ENCODE measurements around the gene NOL6. TPM values are rescaled to one million over a fixed set of nuclear protein-coding genes. Genes with fewer than 3 reads are reported as not detected.

The NOL6 gene
- total and polyA plus RNA-seq, 8 donors: 23.3 to 48.3 (median 27.8) TPM

DNA sequence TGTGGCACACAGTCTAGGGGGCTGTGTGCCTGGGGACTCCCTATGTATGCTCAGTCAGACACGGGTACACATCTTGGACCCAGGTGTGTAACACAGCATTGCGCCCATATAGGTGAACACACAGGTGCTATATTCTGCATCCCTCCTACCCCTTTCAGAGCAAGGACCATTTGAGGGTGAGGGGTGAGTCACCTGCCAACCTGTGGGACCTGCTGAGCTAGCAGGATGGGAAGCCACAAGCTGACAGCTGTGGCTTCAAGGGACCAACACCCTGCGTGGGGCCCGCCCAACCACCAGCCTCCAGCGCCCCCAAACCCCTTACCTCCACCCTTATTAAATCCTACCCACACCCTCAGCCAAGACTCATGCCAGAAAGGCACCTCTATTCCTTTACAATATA is 56.7 kb downstream of the NOL6 start:
- no peak overlapping the region for H3K4me3 ChIP-seq
- TF ChIP-seq, protein P1, sequence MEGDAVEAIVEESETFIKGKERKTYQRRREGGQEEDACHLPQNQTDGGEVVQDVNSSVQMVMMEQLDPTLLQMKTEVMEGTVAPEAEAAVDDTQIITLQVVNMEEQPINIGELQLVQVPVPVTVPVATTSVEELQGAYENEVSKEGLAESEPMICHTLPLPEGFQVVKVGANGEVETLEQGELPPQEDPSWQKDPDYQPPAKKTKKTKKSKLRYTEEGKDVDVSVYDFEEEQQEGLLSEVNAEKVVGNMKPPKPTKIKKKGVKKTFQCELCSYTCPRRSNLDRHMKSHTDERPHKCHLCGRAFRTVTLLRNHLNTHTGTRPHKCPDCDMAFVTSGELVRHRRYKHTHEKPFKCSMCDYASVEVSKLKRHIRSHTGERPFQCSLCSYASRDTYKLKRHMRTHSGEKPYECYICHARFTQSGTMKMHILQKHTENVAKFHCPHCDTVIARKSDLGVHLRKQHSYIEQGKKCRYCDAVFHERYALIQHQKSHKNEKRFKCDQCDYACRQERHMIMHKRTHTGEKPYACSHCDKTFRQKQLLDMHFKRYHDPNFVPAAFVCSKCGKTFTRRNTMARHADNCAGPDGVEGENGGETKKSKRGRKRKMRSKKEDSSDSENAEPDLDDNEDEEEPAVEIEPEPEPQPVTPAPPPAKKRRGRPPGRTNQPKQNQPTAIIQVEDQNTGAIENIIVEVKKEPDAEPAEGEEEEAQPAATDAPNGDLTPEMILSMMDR (IDR thresholded peaks at IDR 0.05): no peak
- no peaks in the 10 kb centered on the region for H3K27me3 ChIP-seq
- no peak for ATAC-seq
- H3K36me3 ChIP-seq: no peaks in the 10 kb centered on the region
- H3K9me3 ChIP-seq: no peaks in the 10 kb centered on the region
- intact Hi-C loops (cut with DNase I): no loop called here
- H3K4me1 ChIP-seq: peaks cover 4 to 19% of the 10 kb centered on the region in 2 donors
- DNase-seq: no peak
- H3K27ac ChIP-seq: no peak overlapping the region

DNA sequence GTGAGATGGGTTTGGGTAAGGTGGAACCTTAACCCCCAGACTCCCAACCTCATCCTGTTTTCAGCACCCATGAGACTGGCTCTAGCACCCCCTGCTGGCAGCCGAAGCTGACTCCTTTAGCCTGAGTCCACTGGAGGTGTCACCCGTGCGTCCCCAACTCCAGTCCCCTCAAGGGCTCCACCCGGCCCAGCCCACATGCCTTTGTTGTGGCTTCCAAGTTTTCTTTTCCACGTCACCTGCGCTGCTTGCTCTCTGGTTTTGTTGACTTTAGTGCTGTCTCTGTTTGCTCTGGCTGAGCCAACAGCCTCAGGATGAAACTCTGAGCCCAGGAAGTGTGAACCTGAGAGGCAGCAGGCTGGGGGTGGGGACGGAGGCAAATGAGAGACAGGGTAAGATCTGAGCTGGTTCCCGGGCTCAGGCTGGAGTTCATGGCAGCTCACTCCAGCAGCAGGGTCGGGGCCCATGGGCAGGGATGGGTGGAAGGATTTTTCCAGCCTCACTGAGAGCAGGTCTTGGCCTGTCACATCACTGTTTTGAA is 58.2 kb downstream of the NOL6 start:
- Histone ChIP-seq H3K9me3 (no peaks in the 10 kb centered on the region), H3K27ac (peak overlapping the region; percentile 39 to 75), H3K4me1 (peaks cover 4 to 19% of the 10 kb centered on the region in 2 donors), H3K27me3 (no peaks in the 10 kb centered on the region), H3K4me3 (no peak overlapping the region), H3K36me3 (no peaks in the 10 kb centered on the region)
- DNase-seq (peak; percentile 25 to 92 (median 86)), ATAC-seq (peak; percentile 95)
- TF ChIP-seq, protein P1 (IDR thresholded peaks at IDR 0.05): peak; percentile 70 to 83
- intact Hi-C loops (cut with DNase I): no loop called here

GRCh38 chr9:33414889-33415500 is 58.7 kb downstream of the NOL6 start:
- Histone ChIP-seq H3K4me3 (no peak overlapping the region), H3K4me1 (peaks cover 4 to 19% of the 10 kb centered on the region in 2 donors), H3K27ac (peak overlapping the region; percentile 51 to 56), H3K36me3 (no peaks in the 10 kb centered on the region), H3K9me3 (no peaks in the 10 kb centered on the region), H3K27me3 (no peaks in the 10 kb centered on the region)
- DNase-seq: no peak
- TF ChIP-seq, protein P1 (IDR thresholded peaks at IDR 0.05): no peak
- intact Hi-C loops (cut with DNase I): no loop called here
- peak; percentile 48 for ATAC-seq

- peak overlapping the region; percentile 51 to 56 for H3K27ac ChIP-seq
These were observed 59.5 kb downstream of the NOL6 start for GRCh38 chr9:33414268-33414667.

More at GRCh38 chr9:33414268-33414667, 59.5 kb downstream of the NOL6 start:
- H3K4me3 ChIP-seq: no peak overlapping the region
- no peaks in the 10 kb centered on the region for H3K9me3 ChIP-seq
- intact Hi-C loops (cut with DNase I): no loop called here
- H3K4me1 ChIP-seq: peaks cover 4 to 19% of the 10 kb centered on the region in 2 donors
- peak; percentile 49 for ATAC-seq
- DNase-seq: peak in 1 of 4 donors; percentile 53
- no peaks in the 10 kb centered on the region for H3K36me3 ChIP-seq
- TF ChIP-seq, protein P1 (IDR thresholded peaks at IDR 0.05): no peak
- H3K27me3 ChIP-seq: no peaks in the 10 kb centered on the region

Small RNA genes within 50 kb of the gene (microRNA-seq; reads per million reads assigned to microRNA genes)
- 0.27 to 0.50 reads per million in 2 donors for gene MIR6851

Other genes starting within 250 kb of the NOL6 start
- gene SPINK4, start 233.8 kb downstream of the NOL6 start, total RNA-seq: not detected
- not detected for gene SPINK4, start 233.8 kb downstream of the NOL6 start, polyA plus RNA-seq (ENCODE audit: insufficient read length in 6 of 6)
- 100 to 1,000 TPM; 103 to 111 TPM for gene BAG1, start 209.2 kb downstream of the NOL6 start, total RNA-seq
- gene BAG1, start 209.2 kb downstream of the NOL6 start, polyA plus RNA-seq (ENCODE audit: insufficient read length in 6 of 6): 10 to 100 TPM; 52.3 to 60.7 (median 56.1) TPM
- gene CHMP5, start 208.9 kb downstream of the NOL6 start, total RNA-seq: 10 to 100 TPM; 67.4 to 79.3 TPM
- gene CHMP5, start 208.9 kb downstream of the NOL6 start, polyA plus RNA-seq (ENCODE audit: insufficient read length in 6 of 6): 100 to 1,000 TPM in 3 of 6 donors, 10 to 100 TPM in 3; 92.3 to 112 (median 99.8) TPM
- gene NFX1, start 183.4 kb downstream of the NOL6 start, total RNA-seq: 10 to 100 TPM; 32.0 to 39.3 TPM
- gene NFX1, start 183.4 kb downstream of the NOL6 start, polyA plus RNA-seq (ENCODE audit: insufficient read length in 6 of 6): 10 to 100 TPM; 35.2 to 43.2 (median 38.4) TPM
- 1 to 10 TPM; 1.5 to 8.3 TPM for gene AQP7, start 71.4 kb downstream of the NOL6 start, total RNA-seq
- 1 to 10 TPM; 2.1 to 5.4 (median 3.3) TPM for gene AQP7, start 71.4 kb downstream of the NOL6 start, polyA plus RNA-seq (ENCODE audit: insufficient read length in 6 of 6)
- 100 to 1,000 TPM; 231 to 265 TPM for gene AQP3, start 26.3 kb downstream of the NOL6 start, total RNA-seq
- gene AQP3, start 26.3 kb downstream of the NOL6 start, polyA plus RNA-seq (ENCODE audit: insufficient read length in 6 of 6): 10 to 100 TPM in 5 of 6 donors, 1 to 10 TPM in 1; 8.0 to 31.5 (median 22.6) TPM
- gene ANKRD18B, start 50.3 kb upstream of the NOL6 start, total RNA-seq: 1 to 10 TPM in 1 of 2 donors, under 1 TPM in 1; 0.58 to 1.3 TPM
- gene ANKRD18B, start 50.3 kb upstream of the NOL6 start, polyA plus RNA-seq (ENCODE audit: insufficient read length in 6 of 6): under 1 TPM; 0.14 to 0.92 (median 0.48) TPM

Measured in left lung (tissue), 10 donors.